Stimulated activated CD4-positive, alpha-beta T cell treated with anti-CD3 and anti-CD28 coated beads, Interleukin-4, amount 100 ng/mL, for 1 hour (primary cell): ENCODE data around the gene IL34.
"Not testable (repeated sequence)": the region's sequence is repeated elsewhere in the genome, so short reads cannot be mapped to it uniquely, and the experiment has no call there.

Source experiments
- DNase-seq: peaks from one replicate; pipeline ENCODE4 v3.0.0-alpha.2; 2020

Gene IL34

DNA sequence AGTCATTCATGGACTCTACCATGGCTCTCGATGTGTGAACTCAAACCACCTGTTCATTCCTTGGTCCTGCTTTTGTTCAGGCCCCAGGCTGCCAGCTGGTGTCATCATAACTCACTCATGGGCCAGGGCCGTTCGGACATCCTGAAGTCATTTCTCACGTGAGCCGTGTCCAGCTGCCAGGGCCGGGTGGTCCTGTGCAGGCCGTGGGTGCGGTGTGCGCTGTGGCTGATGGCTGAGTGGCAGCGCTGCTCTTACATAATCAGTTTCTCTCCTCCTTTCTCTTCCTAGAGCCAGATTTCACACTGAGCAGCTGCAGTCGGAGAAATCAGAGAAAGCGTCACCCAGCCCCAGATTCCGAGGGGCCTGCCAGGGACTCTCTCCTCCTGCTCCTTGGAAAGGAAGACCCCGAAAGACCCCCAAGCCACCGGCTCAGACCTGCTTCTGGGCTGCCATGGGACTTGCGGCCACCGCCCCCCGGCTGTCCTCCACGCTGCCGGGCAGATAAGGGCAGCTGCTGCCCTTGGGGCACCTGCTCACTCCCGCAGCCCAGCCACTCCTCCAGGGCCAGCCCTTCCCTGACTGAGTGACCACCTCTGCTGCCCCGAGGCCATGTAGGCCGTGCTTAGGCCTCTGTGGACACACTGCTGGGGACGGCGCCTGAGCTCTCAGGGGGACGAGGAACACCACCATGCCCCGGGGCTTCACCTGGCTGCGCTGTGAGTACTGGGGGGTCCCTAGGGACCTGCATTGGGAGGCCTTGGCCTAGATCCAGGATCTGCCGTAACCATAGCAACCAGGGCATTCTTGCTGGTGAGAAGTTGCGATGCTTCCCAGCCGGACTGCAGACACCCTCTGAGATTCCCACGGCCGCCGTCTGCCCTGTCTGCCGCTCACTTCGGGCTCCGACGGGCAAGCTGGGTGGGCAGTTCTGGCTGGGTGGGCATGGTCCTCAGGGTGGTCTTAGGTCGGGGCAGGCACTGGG lies at the start of gene IL34:
IL34 (plus strand) TSS at position 300 of the 982 bp plus-strand sequence; CDS start at position 689, 389 bp downstream.
- DNase-seq = no peak

DNA sequence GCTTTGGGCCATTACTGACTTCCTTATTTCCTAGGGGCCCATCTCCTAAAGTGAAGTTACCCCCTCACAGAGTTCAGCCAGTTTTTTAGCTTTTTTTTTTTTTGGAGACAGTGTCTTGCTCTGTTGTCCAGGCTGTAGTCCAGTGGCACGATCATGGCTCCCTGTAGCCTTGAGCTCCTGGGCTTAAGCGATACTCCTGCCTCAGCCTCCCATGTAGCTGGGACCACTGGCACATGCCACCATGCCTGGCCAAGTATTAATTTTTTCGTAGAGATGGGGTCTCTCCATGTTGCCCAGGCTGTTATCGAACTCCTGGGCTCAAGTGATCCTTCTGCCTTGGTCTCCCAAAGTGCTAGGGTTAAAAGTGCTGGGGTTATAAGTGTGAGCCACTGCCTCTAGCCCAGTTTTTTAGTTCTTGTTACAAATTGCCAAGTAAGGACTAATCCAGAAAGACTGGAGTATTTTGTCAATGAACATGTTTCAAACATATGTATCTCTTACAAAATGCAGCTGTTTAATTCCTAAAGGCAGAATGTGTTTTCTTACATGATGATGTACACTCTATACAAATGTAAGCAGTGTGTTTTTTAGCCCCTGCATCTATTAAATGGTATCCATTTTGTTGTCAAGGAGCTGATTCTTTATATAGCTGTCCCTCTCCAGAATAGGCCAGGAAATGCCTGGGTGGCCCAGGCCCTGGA lies 49.1 kb upstream of the IL34 start:
- DNase-seq = no peak

DNA sequence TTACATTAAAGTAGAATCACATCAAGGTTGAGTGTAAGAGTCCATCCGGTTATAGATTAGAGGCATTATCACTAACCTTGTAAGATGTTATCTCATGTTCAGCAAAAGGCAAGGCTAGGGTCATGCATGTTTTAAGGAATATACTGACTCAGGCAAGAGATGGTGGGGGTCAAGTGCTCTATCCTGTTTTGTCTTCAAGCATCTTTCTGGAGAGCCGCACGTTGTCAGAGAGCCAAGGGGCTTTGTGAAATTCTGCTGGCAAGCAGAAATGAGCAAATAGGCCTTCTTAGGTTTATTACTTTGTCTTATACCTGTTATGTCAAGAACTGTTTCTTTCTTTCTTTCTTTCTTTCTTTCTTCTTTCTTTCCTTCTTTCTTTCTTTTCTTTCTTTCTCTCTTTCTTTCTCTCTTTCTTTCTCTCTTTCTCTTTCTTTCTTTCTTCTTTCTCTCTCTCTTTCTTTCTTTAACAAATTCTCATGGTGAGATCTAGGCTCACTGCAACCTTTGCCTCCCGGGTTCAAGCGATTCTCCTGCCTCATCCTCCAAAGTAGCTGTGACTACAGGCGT lies 47.3 kb upstream of the IL34 start:
- no peak for DNase-seq

DNA sequence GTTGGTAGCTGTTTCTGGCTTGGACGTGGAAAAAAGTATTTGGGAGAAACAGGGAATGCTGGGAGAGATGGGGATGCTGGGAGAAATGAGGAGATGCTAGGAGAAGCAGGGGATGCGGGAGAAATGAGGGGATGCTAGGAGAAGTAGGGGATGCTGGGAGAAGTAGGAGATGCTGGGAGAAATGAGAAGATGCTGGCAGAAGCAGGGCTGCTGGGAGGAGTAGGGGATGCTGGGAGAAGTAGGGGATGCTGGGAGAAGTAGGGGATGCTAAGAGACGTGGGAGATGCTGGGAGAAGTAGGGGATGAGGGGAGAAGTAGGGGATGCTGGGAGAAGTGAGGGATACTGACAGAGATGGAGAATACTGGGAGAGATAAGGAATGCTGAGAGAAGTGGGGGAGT lies 45.6 kb upstream of the IL34 start:
- DNase-seq = no peak

DNA sequence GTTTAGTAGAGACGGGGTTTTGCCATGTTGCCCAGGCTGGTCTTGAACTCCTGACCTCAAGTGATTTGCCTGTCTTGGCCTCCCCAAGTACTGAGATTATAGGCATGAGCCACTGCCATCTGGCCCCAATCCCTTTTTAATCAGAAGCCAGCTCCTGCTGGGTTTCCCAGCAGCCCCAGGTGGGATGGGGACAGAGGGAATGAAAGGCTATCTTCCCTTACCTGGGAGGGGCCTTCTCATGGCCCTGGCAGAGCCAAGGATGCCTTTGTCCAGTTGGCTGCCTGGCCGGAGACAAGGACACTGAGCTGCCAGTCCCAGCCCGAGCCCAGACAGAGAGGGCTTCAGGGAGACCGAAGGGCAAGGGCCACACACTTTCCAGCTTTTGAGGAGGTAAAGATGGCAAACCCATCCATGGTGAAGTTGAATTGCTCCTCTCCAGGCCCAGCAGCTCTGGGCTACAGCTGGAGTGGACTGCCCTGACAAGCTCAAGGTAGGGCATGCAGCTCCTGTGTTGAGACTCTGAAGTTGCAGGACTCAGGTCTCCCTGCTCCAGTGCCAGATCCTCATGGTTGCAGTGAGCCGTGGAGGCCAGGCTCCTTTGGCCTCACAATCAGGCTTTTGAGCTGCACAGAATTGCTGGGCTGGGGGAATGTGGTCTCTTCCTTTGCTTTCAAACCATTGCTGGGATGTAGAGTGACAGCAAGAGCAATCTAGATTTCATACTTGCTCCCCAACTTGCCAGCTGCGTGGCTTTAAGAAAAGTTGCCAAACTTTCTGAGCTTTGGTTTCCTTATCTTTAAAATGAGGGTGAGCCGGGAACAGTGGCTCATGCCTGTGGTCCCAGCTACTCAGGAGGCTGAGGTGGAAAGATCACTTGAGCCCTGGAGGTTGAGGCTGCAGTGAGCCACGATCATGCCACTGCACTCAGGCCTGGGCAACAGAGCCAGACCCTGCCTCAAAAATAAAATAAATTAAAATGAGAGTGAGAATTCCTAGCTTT lies 44.5 kb upstream of the IL34 start:
- DNase-seq = no peak

DNA sequence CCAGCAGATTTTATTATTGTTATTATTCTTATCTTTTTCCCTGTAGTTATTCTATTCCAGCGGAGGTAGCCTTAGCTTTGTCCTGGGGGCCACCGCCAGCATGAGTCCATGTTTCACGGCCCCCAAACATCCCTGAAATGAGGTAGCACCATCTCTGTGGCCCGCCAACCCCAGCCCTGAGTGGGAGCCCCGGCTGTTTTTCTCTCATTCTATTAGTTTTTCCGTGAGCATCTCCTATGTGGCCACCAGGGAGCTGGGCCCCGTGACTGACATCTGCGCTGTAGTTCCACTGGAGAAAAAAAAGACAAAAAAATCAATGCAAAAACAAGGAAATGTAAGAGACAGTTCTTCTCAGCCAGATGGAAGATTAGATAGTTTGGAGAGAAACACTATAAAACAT lies 43.5 kb upstream of the IL34 start:
- no peak for DNase-seq

DNA sequence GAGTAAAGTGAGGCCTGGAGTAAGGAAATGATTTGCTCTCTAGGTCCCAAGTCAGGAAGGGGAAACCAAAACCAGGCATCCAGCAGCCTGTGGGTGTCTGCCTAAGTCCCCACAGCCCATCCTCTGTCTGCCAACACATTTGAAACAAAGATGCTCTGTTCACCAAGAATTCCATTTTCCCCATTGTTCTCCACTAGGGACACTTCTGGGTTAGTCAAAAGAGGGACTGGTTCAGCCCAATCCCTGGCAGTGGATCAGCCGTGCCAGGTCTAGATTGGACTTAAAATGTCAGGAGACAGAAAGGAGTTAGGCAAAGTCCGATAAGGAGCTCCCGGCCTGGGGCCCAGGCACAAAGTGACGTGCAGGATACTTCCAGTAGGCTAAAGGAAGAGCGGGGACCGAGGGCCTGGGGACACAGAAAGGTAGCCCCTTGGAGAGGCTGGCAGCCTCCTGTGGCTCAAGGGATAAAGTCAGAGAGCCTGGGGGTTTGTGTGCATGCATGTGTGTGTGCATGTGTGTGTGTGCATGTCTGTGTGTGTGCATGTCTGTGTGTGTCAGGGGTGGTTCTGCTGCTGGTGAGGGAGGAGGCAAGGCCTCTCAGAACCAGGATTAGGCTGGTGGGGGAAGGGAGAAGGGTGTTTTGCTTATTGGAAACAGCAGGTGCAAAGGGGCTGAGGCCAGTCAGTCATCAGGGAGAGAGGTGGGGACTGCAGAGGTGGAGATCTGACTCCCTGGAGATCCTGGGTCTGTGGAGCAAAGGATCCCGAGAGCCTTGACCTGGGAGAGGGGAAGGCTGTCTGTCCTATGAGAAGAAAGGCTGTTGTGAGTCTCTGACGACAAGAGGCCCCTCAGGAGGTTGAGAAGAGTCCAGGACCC lies 41.7 kb upstream of the IL34 start:
- no peak for DNase-seq

DNA sequence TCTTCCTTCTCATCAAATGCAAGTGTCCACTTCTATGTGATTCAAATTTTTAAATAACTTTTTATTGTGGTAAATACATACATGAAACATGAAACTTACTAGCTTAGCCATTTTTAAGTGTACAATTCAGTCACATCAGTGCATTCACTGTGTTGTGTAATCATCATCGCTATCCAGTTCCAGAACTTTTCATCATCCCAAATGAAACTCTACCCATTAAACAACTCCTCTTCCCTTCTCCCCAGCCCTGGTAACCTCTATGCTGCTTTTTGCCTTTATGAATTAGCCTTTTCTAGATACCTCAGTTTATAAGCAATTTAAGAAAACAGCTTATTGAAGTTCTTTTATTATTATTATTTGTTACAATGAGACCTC lies 41.1 kb upstream of the IL34 start:
- DNase-seq = no peak

DNA sequence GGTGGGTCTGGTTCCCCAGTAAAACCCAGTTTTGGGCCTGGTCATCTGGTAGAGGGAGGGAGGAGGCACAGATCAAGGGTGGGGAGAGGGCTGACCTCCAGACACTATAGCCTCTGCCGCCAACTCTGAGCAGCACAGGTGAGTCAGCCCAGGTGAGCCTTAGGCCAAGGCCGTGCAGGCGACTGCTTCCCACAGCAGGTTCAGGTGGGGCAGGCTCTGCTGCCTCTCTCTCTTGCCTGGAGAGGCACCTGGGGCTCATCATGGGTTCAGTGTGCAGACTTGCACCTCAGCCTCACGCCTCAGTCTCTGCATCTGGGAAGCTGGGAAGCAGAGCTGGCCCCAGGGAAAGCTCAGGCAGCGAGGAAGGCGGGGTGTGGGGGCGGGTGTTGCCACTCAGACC lies 37.8 kb upstream of the IL34 start:
- no peak for DNase-seq

DNA sequence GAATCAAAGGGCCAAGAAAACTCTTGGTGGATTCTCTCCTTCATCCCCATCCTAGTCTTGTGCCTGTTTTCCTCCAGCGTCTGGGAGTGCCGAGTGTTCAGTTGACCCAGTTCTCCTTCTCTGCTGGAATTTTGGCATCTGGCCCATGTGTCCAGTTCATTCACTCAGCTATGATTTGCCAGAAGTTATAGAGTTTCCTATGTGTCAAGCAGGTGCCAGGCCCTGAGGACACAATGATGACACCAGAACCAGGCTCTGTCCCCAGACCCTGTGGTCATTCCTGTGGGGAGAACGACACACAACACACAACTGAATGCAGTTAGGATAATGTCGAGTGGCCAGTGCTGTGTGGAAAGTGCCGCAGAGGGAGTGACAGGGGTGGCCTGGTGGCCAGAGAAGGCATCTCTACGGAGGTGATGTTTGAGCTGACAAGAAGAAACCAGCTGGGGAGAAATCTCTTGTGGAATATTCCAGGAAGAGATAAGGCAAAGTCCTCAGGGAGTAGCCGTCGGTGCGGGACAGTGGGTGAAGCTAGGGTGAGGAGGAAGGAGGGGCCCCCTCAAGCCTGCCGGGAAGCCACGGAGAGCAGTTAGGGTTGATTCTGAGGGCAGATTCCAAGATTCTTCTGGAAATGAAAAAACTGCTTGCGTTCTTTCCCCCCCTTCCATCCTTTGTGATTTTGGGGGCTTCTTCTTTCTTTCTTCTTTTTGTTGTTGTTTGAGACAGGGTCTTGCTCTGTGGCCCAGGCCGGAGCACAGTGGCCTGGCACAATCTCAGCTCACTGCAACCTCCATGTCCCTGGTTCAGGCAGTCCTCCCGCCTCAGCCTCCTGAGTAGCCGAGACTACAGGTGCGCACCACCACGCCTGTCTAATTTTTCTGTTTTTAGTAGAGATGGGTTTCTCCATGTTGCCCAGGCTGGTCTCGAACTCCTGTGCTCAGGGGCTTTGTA lies 35.8 kb upstream of the IL34 start:
- no peak for DNase-seq

DNA sequence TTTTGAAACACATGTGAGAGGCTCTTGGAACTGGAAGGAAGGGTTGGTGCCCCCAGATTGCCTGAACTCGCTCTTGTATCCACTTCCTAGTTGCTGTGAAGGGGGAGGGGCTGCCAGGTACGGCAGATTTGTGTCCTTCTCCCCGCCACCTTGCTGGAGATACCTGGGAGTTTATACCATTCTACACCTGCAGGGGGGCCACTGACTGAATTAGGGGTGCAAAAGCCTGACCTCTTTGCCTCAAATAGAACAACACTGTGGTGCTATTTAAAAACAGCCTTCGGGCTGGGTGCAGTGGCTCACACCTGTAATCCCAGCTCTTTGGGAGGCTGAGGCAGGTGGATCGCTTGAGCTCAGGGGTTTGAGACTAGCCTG lies 35.1 kb upstream of the IL34 start:
- no peak for DNase-seq

DNA sequence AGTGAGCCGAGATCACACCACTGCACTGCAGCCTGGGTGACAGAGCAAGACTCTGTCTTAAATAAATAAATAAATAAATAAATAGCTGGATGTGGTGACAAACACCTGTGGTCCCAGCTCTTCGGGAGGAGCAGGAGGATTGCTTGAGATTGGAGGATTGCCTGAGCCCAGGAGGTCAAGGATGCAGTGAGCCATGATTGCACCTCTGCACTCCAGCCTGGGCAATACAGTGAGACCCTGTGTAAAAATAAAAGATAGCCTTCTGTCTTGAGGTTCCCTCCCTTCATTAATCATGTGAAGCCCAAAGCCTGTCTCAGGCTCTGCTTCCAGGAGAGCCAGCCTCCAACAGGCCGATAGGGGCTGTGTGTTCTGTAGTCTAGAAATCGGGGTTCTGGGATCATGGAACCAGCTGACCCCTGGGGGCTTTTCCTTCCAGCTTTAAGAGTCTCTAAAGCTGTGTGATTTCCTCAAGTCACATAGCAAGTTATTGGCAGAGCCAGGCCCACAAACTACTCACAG lies 34.5 kb upstream of the IL34 start:
- no peak for DNase-seq

DNA sequence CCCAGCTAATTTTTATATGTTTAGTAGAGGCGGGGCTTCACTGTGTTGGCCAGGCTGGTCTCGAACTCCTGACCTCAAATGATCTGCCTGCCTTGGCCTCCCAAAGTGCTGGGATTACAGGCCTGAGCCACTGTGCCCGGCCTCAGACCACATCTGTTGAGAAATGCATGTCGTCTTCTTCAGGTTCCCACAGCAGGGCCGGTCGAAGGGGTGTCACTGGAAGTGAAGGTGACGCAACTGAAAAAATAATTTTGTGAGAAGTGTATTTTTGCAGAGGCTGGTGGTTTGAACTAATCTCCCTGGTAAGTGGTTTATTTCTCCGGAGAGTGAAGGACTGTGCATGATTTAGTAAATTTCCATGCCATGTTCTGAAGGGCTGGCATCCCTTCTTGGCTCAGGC lies 33.4 kb upstream of the IL34 start:
- no peak for DNase-seq

DNA sequence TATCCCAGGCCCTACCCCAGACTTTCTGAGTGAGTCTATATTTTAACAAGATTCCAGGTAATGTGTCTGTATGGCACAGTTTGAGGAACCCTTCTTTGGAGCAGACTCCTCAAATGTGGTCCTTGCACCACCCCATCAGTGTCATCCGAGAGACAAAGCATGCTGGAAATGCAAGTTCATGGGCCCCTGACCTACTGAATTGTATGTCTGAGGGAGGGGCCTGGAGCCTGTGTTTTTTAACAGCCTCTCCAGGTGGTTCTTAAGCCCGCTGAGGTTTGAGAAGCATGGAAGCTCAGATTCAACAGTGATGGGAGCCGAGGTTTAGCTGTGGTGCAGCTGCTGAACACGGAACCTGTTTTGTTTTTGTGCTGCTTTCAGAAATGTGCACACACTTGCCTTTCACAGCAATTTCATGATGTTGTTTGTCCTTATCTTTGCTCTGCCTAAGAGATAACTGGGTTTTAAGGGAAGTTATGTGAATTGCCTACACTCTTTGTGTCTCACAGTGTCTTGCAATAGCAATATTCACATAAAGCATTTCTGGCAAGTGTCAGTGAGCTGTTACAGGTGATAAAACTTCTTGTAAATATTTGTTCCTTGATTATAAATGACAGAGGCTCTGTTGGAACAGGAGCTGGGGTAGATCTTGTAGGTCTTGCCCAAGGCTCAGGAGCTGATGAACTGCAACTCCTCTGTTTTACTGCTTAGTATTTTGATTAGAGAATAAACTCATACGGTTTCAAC lies 32.0 kb upstream of the IL34 start:
- no peak for DNase-seq

DNA sequence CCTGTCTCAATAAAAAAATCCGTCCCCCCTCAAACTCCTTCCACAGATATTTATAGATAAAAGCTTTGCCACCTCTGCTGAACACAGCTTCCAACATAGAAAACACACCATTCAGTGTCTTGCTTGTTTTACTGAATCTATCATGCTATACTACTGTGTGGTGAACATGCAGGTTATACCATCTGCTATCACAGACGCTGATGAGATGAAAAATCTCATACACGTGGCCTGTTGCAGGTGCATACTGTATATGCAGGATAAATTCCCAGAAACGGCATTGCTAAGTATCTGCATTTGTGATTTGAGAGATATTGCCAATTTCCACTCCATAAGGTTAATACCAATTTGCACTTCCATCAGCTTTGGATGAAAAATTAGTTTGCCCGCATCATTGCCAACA lies 30.4 kb upstream of the IL34 start:
- no peak for DNase-seq

DNA sequence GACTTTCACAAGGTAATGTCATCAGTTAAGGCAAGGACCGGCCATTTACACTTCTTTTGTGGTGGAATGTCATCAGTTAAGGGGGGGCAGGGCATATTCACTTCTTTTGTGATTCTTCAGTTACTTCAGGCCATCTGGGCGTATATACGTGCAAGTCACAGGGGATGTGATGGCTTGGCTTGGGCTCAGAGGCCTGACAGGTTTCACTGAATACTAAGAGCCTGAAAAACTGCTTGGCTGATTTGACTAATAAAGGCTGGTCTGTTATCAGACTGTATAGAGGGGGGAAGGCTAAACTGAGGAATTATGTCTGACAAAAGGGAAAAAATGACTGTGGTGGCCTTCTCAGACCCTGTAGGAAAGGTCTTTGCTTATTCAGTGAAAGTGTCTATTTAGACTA lies 24.5 kb upstream of the IL34 start:
- DNase-seq = not testable (repeated sequence)

DNA sequence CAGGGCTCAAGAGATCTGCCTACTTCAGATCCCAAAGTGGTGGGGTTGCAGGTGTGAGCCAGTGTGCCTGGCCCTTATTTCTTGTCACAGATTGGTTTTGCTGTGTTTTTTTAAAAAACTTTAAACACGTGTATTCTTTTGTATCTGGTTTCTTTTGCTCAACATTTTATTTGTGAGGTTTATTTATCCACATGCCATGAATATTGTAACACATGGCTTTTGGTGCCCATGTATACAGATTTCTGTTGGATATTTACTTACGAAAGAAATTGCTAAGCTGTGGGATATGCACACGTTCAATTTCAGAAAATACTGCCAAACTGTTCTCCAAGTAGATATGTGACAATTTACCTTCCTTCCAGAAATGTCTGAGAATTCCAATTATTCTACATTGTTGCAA lies 18.7 kb upstream of the IL34 start:
- no peak for DNase-seq

DNA sequence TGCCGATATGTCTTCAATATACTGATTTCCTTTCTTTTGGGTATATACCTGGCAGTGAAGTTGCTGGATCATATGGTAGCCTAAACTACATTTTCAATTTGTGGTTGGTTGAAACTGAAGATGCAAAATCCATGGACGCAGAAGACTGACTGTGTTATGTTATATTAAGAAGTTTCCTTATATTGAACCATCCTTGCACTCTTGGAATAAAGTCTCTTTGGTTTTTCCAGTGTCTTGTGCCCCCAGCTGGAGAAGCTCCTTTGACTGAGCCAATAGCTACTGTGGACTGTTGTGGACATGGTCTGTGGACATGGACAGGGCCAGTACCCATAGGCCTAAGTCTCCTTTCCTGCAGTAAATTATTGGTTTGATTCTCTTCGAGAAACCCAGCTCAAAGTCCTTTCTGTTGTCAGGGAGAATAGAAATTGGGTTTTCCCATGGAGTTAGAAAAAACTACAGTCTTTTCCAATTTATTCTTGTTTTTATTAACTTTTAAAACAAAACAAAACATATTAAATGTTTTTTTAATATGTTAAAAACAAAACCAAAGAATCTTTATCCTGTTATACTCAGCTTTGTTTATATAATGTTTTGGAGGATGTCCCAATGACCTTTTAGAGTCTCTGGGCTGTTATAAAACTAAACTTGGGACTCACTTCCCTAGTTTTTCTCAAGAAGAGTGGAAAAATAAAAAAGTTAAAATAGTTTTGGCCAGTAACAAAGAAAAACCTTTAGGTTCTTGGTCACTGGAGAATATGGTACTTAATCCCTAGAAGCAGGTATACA lies 15.2 kb upstream of the IL34 start:
- no peak for DNase-seq

DNA sequence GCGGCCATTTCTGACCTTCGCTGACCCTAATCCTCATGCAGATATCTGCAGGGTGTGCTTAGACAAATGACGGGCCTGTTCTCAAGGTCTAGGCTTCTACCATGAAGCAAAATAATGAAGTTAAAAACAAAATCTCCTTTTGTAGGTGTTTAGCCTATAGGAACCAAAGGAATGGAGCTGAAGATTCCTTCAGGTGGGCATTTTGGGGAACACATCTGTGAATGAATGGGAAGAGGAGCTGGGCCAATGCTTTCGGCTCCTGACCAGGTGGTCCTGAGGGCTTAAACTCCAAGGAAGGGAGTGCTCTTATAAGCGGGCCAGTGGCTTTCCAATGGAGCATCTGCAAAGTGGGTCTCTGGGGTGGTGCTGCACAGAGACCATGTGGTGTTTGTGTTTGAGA lies 14.1 kb upstream of the IL34 start:
- DNase-seq = no peak
